ENCODE data around the gene CXCL8.

GRCh38 chr4:73723023-73723422 is 17.3 kb upstream of the CXCL8 start:
- no peak for TF ChIP-seq EZH2 (IDR thresholded peaks at IDR 0.05; ENCODE audit: borderline replicate concordance, low read length)
- TF ChIP-seq CTCF (IDR thresholded peaks at IDR 0.05; ENCODE audit: low read length): no peak
